Measurements from ENCODE around the gene DGKQ. TPM values are rescaled to one million over a fixed set of nuclear protein-coding genes. Genes with fewer than 3 reads are reported as not detected.

DGKQ gene
- total RNA-seq, 1 experiment from 2014 or later = 12.4 TPM

DNA sequence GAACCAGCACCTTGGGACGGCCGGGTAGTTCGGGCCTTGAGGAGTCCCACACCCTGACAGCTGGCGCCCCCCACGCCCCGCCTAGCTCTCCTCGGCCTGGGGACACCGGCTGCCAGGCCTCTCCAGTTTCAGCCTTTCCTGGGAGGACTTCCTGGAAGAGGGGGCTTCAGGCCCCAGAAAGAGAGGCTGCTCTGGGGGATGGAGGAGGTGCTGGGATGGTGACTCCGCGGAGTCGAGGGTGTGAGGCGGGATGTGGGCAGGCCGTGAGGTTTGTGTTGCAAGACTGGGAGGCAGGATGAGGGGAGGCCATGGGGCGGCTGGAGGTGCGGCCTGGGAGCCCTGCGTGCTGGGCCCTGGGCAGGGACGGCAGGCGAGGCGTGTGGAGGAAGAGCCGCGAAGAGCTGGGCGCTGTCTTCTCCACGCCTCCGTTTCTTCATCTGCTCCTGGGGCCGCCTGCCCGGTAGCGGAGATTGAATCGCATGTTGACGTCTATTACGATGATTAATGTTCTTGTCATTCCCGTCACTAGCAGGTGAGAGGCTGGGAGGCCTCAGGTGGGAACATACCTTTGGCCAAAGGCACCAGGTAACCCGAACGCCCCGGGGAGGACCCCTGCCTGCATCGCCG lies 37.1 kb upstream of the DGKQ start:
- Histone ChIP-seq H3K56ac (ENCODE audit: insufficient read length, low read depth, low read length) (no peak overlapping the region), H3K14ac (ENCODE audit: insufficient read depth, low read length) (no peak overlapping the region), H3K4me1 (ENCODE audit: insufficient read depth, low read length) (no peaks in the 10 kb centered on the region), H2AFZ (ENCODE audit: low read length) (no peak overlapping the region), H3K23me2 (ENCODE audit: insufficient read length, low read depth, low read length, poor library complexity, severe bottlenecking) (peaks cover 14% of the 10 kb centered on the region), H3K23ac (ENCODE audit: insufficient read length, low read depth, low read length) (no peak overlapping the region), H2BK12ac (ENCODE audit: insufficient read length, low read depth, low read length) (no peak overlapping the region), H3K9ac (ENCODE audit: extremely low read depth, insufficient read length, low read length) (no peak overlapping the region), H4K5ac (ENCODE audit: insufficient read length, low read depth, low read length) (no peak overlapping the region), H3K79me2 (ENCODE audit: insufficient read depth, low read length) (no peaks in the 10 kb centered on the region), H4K20me1 (ENCODE audit: control insufficient read depth, insufficient read depth, insufficient read length) (no peaks in the 10 kb centered on the region), H2BK5ac (ENCODE audit: insufficient read length, low read length) (no peak overlapping the region), H3K4ac (ENCODE audit: low read depth, low read length) (no peak overlapping the region), H4K8ac (replicated peaks; ENCODE audit: insufficient read length, low read depth, low read length) (no peak overlapping the region), H2BK120ac (ENCODE audit: low read depth, low read length, poor library complexity, severe bottlenecking) (no peak overlapping the region), H3K79me1 (ENCODE audit: insufficient read depth, low read depth, low read length, poor library complexity, severe bottlenecking) (no peaks in the 10 kb centered on the region), H2BK15ac (ENCODE audit: low read depth, low read length) (no peak overlapping the region), H3K9me3 (ENCODE audit: control insufficient read depth, low read depth, low read length) (no peaks in the 10 kb centered on the region), H3K27ac (ENCODE audit: insufficient read length, low read depth, low read length) (no peak overlapping the region), H3K18ac (ENCODE audit: insufficient read length, low read depth, low read length) (no peak overlapping the region), H3T11ph (ENCODE audit: low read length) (no peak overlapping the region), H3K4me2 (ENCODE audit: insufficient read depth, insufficient read length, low read length) (peak overlapping the region; percentile 69), H2BK20ac (ENCODE audit: low read depth, low read length, poor library complexity, severe bottlenecking) (no peak overlapping the region), H4K91ac (ENCODE audit: insufficient read length, low read depth, low read length) (no peak overlapping the region), H2AK5ac (ENCODE audit: insufficient read length, low read length) (no peak overlapping the region), H3K27me3 (ENCODE audit: insufficient read depth, low read length) (peaks cover 22% of the 10 kb centered on the region; the same call in 1 of the 2 replicates)
- Mint-ChIP-seq H3K4me1 (peaks cover 11 to 12% of the 10 kb centered on the region in 2 experiments), H3K27ac (no peak overlapping the region; a peak in 1 of 7 replicates), H3K9me3 (peaks cover 3 to 13% of the 10 kb centered on the region in 2 experiments; a peak in 4 of 5 replicates), H3K4me3 (peak overlapping the region; percentile 54 to 76), H3K36me3 (ENCODE audit: insufficient read depth in 1 of 3, low read depth in 3 of 3) (peaks cover 0 to 4% (median 0%) of the 10 kb centered on the region in 3 experiments; a peak in 2 of 7 replicates), H3K27me3 (ENCODE audit: low read depth) (peaks cover 48% of the 10 kb centered on the region)
- peak; percentile 62 for DNase-seq
- WGBS (ENCODE audit: extremely low coverage, insufficient read length, low lambda C conversion rate) = no CpG with 5 or more reads among the region's 36 CpGs
- TF ChIP-seq, protein P1, sequence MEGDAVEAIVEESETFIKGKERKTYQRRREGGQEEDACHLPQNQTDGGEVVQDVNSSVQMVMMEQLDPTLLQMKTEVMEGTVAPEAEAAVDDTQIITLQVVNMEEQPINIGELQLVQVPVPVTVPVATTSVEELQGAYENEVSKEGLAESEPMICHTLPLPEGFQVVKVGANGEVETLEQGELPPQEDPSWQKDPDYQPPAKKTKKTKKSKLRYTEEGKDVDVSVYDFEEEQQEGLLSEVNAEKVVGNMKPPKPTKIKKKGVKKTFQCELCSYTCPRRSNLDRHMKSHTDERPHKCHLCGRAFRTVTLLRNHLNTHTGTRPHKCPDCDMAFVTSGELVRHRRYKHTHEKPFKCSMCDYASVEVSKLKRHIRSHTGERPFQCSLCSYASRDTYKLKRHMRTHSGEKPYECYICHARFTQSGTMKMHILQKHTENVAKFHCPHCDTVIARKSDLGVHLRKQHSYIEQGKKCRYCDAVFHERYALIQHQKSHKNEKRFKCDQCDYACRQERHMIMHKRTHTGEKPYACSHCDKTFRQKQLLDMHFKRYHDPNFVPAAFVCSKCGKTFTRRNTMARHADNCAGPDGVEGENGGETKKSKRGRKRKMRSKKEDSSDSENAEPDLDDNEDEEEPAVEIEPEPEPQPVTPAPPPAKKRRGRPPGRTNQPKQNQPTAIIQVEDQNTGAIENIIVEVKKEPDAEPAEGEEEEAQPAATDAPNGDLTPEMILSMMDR (conservative IDR thresholded peaks at IDR 0.05) = no peak

All from H9 (cell line).